ENCODE measurements around the gene NCKAP5L. TPM values are rescaled to one million over a fixed set of nuclear protein-coding genes. Genes with fewer than 3 reads are reported as not detected.

NCKAP5L gene
- total and polyA plus RNA-seq, 2 of the 8 experiments (the other 6 are each of a cell fraction or from before 2014, with no cell fraction given): 9.4 to 27.9 TPM

- Histone ChIP-seq H2BK15ac (ENCODE audit: low read length) (no peak overlapping the region), H4K5ac (ENCODE audit: insufficient read length, low read depth, low read length) (no peak overlapping the region), H3K4ac (replicated peaks; ENCODE audit: insufficient read length, low read depth, low read length) (no peak overlapping the region), H3K27me3 (replicated peaks in 1 of 4; ENCODE audit: control insufficient read depth in 3 of 4, extremely low read depth in 1 of 4, insufficient read depth in 3 of 4, low read length in 3 of 4) (no peaks in the 10 kb centered on the region), H2AK5ac (ENCODE audit: low read depth, low read length) (no peak overlapping the region), H2BK20ac (ENCODE audit: low read length) (no peak overlapping the region), H2AFZ (ENCODE audit: low read length) (no peak overlapping the region), H3K4me3 (ENCODE audit: extremely low read depth in 1 of 4, insufficient read depth in 2 of 4, low read depth in 3 of 4, low read length in 4 of 4) (peak overlapping the region in 1 of 4 experiments; percentile 27; a peak in 2 of 8 replicates), H2BK12ac (ENCODE audit: low read depth, low read length) (no peak overlapping the region), H3K36me3 (ENCODE audit: control insufficient read depth in 2 of 4, insufficient read depth in 4 of 4, low read length in 3 of 4) (peaks cover 0 to 4% (median 0%) of the 10 kb centered on the region in 4 experiments; a peak in 2 of 8 replicates), H3K56ac (replicated peaks; ENCODE audit: insufficient read length, low read depth, low read length) (no peak overlapping the region), H3K27ac (ENCODE audit: low read depth, low read length) (no peak overlapping the region), H2BK5ac (ENCODE audit: low read depth, low read length) (peak overlapping the region; percentile 19; the same call in 1 of the 2 replicates), H3K14ac (ENCODE audit: insufficient read length) (no peak overlapping the region), H3K4me2 (ENCODE audit: insufficient read depth in 1 of 2, low read depth in 2 of 2, low read length in 2 of 2) (peak overlapping the region; percentile 5 to 81; a peak in 3 of 4 replicates), H3K79me1 (ENCODE audit: low read depth, low read length) (peaks cover 17% of the 10 kb centered on the region; the same call in 1 of the 2 replicates), H3K79me2 (ENCODE audit: control insufficient read depth in 1 of 2, insufficient read depth in 2 of 2, low read length in 2 of 2) (peaks cover 8 to 47% of the 10 kb centered on the region in 2 experiments; a peak in 3 of 4 replicates), H3K4me1 (replicated peaks in 1 of 4; ENCODE audit: control insufficient read depth in 3 of 4, insufficient read depth in 4 of 4, low read length in 3 of 4) (peaks cover 12 to 32% (median 21%) of the 10 kb centered on the region in 4 experiments), H2BK120ac (replicated peaks; ENCODE audit: low read depth, low read length) (no peak overlapping the region), H4K20me1 (replicated peaks in 1 of 2; ENCODE audit: control insufficient read depth in 1 of 2, insufficient read depth in 2 of 2, low read length in 2 of 2) (peaks cover 15 to 26% of the 10 kb centered on the region in 2 experiments), H3K23me2 (ENCODE audit: low read depth, low read length) (peaks cover 13% of the 10 kb centered on the region), H3K9ac (replicated peaks in 1 of 4; ENCODE audit: extremely low read depth in 1 of 4, low read depth in 3 of 4, low read length in 3 of 4) (no peak overlapping the region), H3K18ac (ENCODE audit: extremely low read depth, low read length) (peak overlapping the region; percentile 39; the same call in 1 of the 2 replicates), H4K8ac (ENCODE audit: extremely low read depth, insufficient read depth, low read length) (no peak overlapping the region; the same call in none of the 2 replicates), H3K23ac (ENCODE audit: insufficient read length) (no peak overlapping the region), H4K91ac (replicated peaks; ENCODE audit: insufficient read length, low read length) (no peak overlapping the region), H3K9me3 (ENCODE audit: insufficient read depth in 2 of 2, low read depth in 1 of 2, low read length in 1 of 2) (no peaks in the 10 kb centered on the region)
- 52% methylated on average over 5 of the region's 5 CpGs; no CpG with 5 or more reads in 1 of the 2 experiments for WGBS, 2 experiments (ENCODE audit: extremely low coverage in 1 of 2, insufficient coverage in 1 of 2, insufficient read length in 1 of 2, insufficient replicate concordance in 2 of 2, low coverage in 1 of 2, low lambda C conversion rate in 2 of 2, missing lambda C conversion rate in 1 of 2)
- TF ChIP-seq SIN3A (conservative IDR thresholded peaks at IDR 0.05 in 1 of 2, IDR thresholded peaks at IDR 0.05 in 1 of 2; ENCODE audit: low read depth in 1 of 2, low read length in 2 of 2) (0 out of 4 replicates have a peak, but pooled peaks of 1 of the 2 experiments have one; percentile 48), RFX5 (IDR thresholded peaks at IDR 0.05; ENCODE audit: borderline replicate concordance, low read depth, low read length) (peak; percentile 87), TBP (IDR thresholded peaks at IDR 0.05; ENCODE audit: low read depth, low read length) (no peak), CREB1 (IDR thresholded peaks at IDR 0.05) (0 out of 2 replicates have a peak, but pooled peaks have one; percentile 21), POLR2AphosphoS5 (IDR thresholded peaks at IDR 0.05; ENCODE audit: low read depth, low read length) (no peak)
- DNase-seq (ENCODE audit: low read depth in 1 of 2, low spot score in 2 of 2) (no peak), FAIRE-seq (peak; percentile 39)
- POLR2A ChIA-PET (ENCODE audit: partially characterized antibody): interaction anchor here (0.9 to 5.6 kb wide), 9 partner anchors 9 to 47 kb away, joined by 3 to 59 read pairs (median 3); partner anchors contain the start of gene BCDIN3D
- CTCF ChIA-PET (ENCODE audit: partially characterized antibody): interaction anchor here (0.8 to 6.0 kb wide), 11 partner anchors 10 to 530 kb away, joined by 3 to 30 read pairs (median 5); partner anchors contain the start of gene PRPH
Measured at GRCh38 chr12:49825360-49825970, 2.7 kb downstream of the NCKAP5L start.

Data from H1 (cell line).